SKM-1 (cell line): ENCODE measurements around the gene SPPL2B.
"Not testable (repeated sequence)": the region's sequence is repeated elsewhere in the genome, so short reads cannot be mapped to it uniquely, and the experiment has no call there.

ENCODE experiments used
- DNase-seq: peaks from one replicate; lab custom pipeline; 2025; ENCODE audit not compliant: unreplicated experiment; lab: John Stamatoyannopoulos, UW

SPPL2B gene

GRCh38 chr19:2328401-2329148, at the start of gene SPPL2B, which contains the start of gene LSM7:
SPPL2B (plus strand) TSS chr19:2328684; CDS start chr19:2328710, 26 bp downstream.
LSM7 (minus strand) TSS chr19:2328586; CDS start chr19:2328566, 20 bp downstream.
- peak; percentile 64 for DNase-seq

GRCh38 chr19:2280633-2281264, 47.7 kb upstream of the SPPL2B start:
- no peak for DNase-seq

GRCh38 chr19:2281265-2282061, 47.0 kb upstream of the SPPL2B start:
- not testable (repeated sequence) for DNase-seq

- no peak for DNase-seq
Observed at GRCh38 chr19:2282062-2282861, 46.2 kb upstream of the SPPL2B start, which contains the start of gene PEAK3. PEAK3 (minus strand) TSS chr19:2282175; CDS start chr19:2280931, 1,244 bp downstream.

GRCh38 chr19:2282862-2283237, 45.6 kb upstream of the SPPL2B start:
- no peak for DNase-seq

GRCh38 chr19:2283835-2284507, 44.5 kb upstream of the SPPL2B start:
- DNase-seq = no peak

- DNase-seq = no peak
Observed at GRCh38 chr19:2286402-2287140, 41.9 kb upstream of the SPPL2B start.

- no peak for DNase-seq
Observed at GRCh38 chr19:2287585-2288337, 40.7 kb upstream of the SPPL2B start.

- peak; percentile 65 for DNase-seq
Observed at GRCh38 chr19:2288338-2288817, 40.1 kb upstream of the SPPL2B start.

GRCh38 chr19:2288818-2289713, 39.4 kb upstream of the SPPL2B start:
- no peak for DNase-seq

GRCh38 chr19:2289714-2290435, 38.6 kb upstream of the SPPL2B start:
- peak; percentile 97 for DNase-seq

- DNase-seq = no peak
Observed at GRCh38 chr19:2290441-2291184, 37.9 kb upstream of the SPPL2B start.

GRCh38 chr19:2291185-2291751, 37.2 kb upstream of the SPPL2B start:
- DNase-seq = no peak

GRCh38 chr19:2294687-2295335, 33.7 kb upstream of the SPPL2B start:
- DNase-seq = no peak

GRCh38 chr19:2296141-2296540, 32.3 kb upstream of the SPPL2B start:
- no peak for DNase-seq
